Globus pallidus (tissue), 1 donor: ENCODE results near the gene NAGA.
"Not testable (repeated sequence)": the region's sequence is repeated elsewhere in the genome, so short reads cannot be mapped to it uniquely, and the experiment has no call there.

Experiments
- DNase-seq: peaks from one replicate; pipeline ENCODE4 v3.0.0-alpha.2; 2015; ENCODE audit warnings: low spot score

The NAGA gene

DNA sequence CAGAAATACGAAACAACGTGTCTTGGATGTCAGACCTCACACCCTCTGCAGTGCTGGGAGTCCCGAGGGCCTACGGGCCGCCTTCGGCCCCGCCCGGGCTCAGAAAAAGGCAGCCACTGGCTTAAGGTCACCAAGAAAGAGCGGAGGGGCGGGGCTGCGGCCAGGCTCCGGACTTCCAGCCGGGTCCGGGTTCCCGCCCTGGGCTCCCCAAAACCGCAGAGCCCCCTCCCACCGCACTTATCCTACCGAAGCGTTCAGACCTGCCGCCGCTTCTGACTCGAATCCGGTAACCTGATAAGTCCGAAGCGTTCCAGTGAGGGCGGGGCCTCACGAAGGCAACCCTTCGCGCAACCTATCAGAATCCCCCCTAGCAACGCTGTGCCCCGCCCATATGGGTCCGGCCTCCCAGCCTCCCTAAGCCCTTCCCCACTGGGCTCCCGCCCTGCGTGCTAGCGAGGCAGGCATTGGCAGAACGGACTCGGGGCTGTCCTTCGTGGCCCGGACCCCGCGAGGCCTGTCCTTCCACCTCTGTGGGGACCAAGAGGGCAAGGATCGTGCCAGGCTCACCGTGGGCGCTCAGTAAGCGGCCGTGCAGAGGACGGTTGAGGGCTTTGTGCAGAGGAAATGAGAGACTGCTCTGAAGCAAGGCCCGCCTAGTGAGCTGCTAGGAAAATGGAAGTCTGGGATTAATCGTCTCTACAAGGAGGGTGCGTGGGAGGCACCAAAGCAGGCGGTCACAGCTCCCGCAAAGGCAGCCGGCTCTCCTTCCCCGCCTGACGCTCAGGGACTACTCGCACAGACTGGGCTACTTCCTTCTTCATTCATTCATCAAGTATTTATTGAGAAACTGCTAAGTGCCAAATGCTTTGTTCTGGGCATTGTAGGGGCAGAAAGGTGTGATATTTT is at the start of gene NAGA:
TSS of gene NAGA (minus strand) at position 296 of the 906 bp plus-strand sequence. CDS start 515 bp downstream, outside the sequence.
- peak; percentile 93 for DNase-seq

DNA sequence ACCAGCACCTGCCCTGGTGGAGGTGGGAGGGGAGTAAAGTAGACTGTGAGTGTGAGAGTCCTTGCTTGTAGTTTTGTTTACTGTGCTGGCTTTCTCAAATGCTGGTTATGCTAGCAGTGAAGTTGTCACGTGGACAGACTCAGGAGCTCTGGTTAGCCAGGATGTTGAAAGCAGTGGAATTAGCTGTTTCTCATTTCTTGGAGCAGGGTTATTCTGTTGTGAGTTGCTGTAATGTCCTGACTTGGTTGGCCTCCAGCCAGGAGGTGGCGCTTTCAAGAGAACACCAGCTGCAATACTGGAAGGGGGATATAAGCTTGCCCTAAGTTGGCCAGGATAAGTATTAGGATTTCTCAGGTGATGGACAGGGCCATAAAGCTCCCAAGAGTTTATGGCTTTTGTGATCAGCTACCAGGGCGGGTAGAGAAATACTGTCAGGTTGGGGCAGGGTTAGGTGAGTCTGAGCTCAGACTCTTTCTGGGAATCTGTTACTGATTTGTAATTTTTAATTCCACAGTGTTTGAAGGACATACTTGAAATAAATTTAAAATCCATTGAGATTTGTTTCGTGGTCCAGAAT is 46.3 kb upstream of the NAGA start:
- no peak for DNase-seq

DNA sequence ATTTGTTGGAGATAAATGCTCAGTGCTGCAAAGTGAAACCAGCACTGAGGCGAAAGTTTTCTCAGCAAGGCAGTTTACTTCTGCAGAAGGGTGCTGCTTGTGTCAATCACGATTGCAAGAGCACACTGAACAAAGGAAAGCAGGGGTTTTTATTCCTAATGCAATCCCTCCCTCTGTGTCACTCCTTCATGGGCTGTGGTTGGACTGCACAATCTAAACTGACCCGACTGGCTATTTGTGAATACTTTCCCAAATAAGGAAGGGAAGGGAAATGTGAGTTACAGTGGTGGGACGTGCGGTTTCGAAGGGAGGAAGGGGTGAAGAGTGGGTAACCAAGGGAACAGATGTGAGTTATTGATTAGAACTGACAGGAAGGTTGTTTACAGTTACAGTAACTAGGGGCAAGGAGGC is 44.8 kb upstream of the NAGA start:
- not testable (repeated sequence) for DNase-seq

DNA sequence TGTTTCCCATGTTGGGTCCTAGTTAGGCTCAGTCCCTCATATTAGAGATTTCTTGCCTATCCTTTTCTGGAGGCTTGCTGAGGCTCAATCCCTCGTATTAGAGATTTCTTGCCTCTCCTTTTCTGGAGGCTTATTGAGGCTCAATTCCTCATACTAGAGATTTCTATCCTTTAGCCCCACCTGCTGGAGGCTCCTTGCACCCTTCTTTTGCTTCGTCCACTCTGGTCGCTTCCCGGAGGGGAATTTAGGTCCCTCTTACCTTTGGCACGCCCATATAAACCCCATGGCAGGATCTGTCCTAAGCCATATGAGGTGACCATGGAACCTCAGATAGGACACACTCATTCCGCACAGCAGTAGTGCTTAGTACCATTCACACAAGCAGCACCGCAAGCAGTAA is 44.1 kb upstream of the NAGA start:
- peak; percentile 27 for DNase-seq

DNA sequence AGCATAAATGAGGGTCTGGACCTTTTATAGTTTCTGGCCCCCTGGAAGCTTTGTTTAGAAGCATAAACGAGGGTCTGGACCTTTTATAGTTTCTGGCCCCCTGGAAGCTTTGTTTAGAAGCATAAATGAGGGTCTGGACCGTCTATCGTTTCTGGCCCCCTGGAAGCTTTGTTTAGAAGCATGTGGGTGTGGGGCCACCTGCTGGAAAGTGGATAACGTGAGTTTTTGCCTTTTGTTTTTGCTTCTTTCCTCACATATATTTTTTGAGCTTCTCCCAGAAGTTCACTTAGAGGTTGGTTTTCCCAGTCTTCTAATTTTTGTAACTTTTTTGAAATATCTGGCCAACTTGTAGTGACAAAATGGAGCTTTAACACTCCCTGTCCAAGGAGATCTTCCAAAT is 42.2 kb upstream of the NAGA start:
- not testable (repeated sequence) for DNase-seq

DNA sequence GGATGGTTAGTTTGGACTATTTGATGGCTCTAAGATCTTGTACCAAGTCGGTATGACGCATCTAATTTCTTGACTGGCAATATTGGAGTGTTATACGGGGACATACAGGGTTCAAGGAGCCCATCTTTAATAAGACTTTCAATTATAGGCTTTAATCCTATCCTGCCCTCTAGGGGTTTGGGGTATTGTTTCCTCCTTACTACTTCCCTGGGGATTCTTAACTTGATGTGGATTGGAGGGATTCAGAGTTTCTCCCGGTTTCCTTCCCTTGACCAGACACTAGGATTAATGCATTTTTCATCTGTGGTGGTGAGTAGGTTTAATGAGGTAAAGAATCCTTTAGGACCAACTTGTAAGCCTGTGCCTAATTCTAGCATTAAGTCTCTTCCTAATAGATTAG is 41.2 kb upstream of the NAGA start:
- DNase-seq: no peak

DNA sequence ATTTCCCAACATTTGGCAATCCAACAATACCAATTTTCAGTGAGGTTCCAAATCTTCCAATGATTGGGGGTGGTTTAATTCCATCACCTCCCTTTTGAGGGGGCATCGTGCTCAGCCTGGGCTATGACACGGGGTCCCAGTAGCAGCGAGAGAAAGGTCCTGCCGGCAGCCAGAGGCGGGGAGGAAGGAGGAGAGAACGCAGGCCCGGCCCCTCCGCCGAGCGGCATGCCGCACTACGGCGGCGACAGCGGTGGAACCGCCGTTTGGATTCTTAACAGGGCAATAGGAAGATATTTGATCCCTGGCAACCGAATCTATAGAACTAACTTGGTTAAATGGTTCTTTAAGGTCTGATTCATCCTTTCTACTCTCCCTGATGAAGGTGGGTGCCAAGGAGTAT is 38.2 kb upstream of the NAGA start:
- no peak for DNase-seq

DNA sequence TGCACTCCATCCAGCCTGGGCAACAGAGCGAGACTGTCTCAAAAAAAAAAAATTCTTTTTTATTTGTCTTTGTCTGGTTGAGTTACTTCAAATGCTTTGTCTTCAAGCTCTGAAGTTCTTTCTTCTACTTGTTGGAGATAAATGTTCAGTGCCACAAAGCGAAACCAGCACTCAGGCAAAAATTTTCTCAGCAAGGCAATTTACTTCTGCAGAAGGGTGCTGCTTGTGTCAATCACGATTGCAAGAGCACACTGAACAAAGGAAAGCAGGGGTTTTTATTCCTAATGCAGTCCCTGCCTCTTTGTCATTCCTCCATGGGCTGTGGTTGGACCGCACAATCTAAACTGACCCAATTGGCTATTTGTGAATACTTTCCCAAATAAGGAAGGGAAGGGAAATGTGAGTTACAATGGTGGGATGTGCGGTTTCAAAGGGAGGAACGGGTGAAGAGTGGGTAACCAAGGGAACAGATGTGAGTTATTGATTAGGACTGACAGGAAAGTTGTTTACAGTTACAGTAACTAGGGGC is 33.8 kb upstream of the NAGA start:
- not testable (repeated sequence) for DNase-seq

DNA sequence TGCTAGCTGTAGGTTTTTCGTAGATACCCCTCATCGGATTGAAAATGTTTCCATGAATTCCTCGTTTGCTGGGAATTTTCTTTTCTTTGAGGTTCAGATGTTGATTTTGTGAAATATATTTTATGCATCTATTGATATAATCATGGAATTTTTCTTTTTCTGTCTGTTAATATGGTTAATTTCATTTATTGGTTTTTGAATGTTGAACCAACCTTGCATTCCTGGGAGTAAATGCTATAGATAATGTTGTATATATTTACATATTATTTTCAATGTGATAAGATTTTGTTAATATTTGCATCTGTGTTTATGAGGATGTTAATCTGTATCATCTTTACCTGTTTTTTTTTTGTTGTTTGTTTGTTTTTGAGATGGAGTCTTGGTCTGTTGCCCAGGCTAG is 30.6 kb upstream of the NAGA start:
- DNase-seq: no peak

DNA sequence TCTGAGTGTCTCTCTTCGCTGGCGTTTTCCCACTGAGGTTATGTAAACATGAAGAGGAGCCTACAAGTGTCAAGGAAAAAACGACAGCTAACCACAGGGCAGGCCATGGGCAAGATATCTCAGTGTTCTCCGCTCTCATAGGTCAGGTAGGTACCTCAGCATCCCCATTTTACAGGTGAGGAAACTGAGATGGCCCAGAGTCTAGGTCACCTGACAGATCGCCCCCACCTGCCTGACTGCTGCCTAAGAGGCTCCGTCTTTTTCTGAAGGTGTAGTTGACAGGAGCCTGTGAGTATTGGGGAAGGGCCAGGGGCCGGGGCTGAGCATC is 20.8 kb upstream of the NAGA start:
- no peak for DNase-seq

DNA sequence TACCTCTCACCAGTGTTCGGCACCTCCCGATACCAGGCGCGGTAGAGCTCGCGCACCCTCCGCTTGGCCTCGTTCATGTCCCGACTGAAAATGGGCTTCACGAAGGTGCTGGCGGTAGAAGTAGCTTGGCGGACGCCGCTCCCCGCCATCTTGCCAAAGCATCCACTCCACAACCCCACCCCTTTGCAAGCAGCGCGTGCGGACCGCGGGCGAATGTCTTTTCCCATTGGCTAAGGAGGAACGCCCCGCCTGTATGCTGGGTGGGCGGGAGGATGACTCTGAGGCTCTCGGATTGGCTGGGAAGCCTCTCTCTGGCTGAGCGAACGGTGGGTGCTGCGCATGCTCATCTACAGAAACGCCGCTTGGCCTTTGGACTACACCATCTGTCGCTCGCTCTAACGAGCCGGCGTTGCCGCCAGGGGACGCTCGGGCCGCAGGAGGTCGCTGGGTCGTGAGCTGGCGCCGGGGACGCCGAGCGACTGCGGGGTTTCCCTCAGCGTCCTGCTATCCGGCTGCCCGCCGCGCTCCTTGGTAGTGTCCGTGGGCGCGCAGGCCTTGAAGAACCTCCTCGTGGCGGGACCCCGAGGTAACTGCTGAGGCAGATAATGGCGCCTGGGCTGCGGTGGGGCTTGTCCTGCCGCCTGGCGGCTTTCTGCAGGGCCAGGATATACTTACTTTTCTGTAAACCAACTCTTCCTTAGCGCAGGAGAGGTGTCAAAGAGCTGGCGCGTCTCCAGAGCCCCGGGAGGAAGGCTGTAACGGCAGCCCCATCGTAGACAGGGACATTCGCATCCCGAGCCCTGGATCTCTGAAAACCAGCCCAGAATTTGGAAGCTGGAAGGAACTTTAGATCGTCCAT is 20.2 kb upstream of the NAGA start, which contains the start of gene NDUFA6:
TSS of gene NDUFA6 (minus strand) at position 177 of the 859 bp plus-strand sequence. CDS start at position 149, 28 bp downstream.
- DNase-seq: peak; percentile 100

DNA sequence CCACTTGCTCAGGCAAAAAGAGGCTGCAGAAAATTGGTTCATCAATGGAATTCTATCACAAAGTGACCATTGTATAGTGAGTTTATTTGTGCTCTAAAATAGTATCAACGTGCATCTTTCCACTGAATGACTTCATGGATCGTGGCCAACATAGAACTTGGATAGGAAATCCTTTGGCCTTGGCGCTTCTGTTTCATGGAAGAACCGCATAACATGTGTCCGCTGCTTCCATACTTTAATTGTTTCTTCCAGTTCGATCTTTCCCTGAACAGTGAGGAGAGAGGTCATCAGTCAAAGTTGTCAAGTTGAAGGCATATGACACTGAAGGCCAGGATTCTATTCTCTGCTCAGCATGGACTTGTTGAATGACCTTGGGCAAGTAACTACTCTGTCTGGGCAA is 15.4 kb upstream of the NAGA start:
- DNase-seq: no peak

DNA sequence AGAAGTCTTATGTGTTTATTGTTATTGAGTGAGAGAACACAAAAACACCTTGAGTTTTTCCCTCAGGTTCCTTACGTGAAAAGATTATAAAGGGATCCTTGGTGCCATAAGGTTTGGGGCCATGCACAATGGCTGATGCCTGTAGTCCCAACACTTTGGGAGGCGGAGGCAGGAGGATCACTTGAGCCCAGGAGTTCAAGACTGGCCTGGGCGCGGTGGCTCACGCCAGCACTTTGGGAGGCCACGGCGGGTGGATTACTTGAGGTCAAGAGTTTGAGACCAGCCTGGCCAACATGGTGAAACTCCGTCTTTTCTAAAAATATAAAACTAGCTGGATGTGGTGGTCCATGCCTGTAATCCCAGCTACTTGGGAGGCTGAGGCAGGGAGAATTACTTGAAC is 14.3 kb upstream of the NAGA start:
- no peak for DNase-seq

DNA sequence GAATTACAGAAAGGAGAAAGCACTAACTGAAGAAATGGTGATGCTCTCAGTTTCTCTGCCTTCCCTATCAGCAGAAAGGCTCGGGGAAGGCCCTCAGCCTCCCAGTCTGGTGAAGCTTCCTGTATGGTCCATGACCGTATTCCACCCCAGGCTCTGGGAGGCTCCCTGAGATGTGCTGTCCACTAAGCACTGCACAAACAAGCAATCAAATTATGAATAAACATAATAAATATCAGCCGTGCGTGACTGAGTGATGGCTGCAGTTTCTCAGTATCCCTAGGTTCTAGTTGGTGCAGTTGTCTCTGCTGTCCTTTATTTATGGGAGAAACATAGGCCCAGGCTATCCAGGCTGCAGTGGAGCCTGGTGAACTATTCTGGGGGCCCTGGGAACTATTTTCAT is 12.5 kb upstream of the NAGA start:
- DNase-seq: no peak

DNA sequence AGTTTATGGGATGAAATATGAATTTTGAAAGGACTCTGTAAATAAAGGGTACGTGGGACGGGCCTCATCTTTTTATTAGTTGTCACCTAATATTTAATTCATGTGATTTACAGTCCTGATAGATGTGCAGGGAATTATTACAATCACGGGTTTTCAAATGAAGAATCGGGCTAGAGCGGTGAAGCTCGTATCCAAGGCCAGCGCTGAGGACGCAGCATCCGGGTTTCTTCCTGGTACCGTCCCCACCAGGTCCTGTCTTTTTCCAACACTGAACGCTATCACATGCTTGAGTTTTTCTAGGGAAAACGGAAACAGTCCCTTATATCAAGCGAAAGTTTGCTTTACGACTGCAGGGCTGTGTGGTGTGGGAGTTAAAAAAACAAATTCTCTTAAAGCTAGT is 9.7 kb upstream of the NAGA start:
- DNase-seq: peak; percentile 63

DNA sequence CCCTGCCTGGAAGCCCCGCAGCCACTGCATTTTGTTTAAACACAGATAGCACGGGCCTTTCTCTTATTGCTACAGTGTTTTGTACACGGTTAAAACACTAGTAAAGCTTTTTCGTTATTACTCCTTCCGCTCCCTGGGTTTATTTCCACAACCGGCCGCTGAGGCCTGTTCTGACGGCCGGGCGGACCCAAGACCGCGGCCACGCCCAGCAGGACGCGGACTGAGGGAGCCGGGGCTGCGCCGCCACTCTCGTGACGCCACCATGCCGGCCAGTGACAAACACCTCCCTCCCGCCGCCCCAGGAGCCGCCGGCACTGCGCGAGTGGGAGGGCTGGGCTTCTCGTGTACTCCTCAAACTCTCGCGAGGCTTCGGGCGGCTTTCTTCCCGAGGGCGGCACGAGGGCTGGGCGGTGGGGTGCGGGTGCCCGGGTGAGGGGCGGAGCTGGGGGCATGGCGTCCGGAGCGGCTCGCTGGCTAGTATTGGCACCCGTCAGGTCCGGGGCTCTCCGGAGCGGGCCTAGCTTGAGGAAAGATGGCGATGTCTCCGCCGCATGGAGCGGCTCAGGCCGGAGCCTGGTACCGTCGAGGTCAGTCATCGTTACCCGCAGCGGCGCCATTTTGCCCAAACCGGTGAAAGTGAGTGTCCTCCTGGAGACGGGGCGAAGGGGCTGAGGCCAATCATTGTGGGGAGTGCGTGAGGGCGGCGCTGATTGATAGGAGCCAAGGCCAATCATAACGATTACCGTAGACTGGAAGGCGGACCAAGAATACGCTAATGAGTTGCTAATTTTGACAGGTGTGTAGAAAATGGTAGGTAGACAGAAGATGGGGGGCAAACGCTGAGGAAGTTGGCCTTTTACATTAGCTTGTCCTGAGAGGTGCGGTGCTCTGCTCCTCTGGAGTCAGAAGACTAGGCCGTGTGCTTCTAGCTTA is 9.0 kb upstream of the NAGA start, which contains the start of gene SMDT1:
TSS of gene SMDT1 (plus strand) at position 382 of the 933 bp plus-strand sequence. CDS start at position 451, 69 bp downstream.
- peak; percentile 99 for DNase-seq

DNA sequence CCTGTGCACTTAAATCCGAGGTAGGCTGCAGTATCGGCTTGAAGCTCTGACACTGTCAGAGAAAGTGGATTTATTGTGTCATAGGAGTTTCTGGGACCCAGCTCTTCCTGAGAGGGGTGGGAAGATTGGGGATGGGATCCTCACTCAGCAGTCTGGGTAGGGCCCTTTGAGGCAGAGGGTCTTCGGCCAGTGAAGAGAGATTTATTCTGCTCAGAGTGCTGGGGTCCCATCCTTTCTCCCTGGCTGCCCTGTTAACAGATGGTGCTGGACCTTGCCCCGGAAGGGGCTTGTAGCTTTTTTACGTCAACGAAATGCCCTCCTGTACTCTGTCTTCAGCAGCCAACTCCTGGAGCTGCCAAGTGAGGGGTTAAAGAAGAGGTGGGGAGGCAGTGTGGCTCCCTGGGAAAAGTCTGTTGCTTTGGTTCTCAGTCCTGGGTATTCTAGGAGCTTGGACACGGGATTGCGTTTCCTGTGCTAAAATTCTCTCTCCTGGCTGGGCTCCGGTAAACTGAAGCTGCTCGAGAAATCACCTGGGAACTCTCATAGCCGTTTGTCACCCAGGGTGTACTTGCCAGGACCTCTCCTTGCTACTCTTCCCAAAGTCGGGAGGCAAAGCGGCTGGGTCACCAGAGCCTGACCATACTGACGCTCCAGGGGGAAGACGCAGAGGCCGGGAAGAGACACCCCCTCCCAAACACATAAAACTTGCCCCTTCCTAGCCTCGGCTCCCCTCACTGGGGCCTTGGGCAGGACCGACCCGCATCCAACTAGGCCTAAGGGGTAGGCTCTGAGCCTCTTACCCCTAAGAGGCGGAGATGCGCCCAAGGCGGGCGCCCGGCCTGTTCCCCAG is 8.1 kb upstream of the NAGA start:
- DNase-seq: no peak

DNA sequence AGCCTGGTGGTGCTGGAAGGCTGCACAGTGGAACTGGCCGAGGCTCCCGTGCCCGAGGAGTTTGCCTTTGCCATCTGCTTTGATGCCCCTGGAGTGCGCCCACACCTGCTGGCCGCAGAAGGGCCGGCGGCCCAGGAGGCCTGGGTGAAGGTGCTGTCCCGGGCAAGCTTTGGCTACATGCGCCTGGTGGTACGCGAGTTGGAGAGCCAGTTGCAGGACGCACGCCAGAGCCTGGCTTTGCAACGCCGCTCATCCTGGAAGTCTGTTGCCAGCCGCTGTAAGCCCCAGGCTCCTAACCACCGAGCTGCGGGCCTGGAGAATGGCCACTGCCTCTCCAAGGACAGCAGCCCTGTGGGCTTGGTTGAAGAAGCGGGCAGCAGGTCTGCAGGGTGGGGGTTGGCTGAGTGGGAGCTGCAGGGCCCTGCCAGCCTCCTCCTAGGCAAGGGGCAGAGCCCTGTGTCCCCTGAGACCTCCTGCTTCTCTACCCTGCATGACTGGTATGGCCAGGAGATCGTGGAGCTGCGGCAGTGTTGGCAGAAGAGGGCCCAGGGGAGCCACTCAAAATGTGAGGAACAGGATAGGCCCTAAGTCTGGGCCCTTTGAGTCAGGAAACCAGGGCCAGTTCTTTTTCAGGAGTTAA is 7.0 kb upstream of the NAGA start:
- DNase-seq: no peak

DNA sequence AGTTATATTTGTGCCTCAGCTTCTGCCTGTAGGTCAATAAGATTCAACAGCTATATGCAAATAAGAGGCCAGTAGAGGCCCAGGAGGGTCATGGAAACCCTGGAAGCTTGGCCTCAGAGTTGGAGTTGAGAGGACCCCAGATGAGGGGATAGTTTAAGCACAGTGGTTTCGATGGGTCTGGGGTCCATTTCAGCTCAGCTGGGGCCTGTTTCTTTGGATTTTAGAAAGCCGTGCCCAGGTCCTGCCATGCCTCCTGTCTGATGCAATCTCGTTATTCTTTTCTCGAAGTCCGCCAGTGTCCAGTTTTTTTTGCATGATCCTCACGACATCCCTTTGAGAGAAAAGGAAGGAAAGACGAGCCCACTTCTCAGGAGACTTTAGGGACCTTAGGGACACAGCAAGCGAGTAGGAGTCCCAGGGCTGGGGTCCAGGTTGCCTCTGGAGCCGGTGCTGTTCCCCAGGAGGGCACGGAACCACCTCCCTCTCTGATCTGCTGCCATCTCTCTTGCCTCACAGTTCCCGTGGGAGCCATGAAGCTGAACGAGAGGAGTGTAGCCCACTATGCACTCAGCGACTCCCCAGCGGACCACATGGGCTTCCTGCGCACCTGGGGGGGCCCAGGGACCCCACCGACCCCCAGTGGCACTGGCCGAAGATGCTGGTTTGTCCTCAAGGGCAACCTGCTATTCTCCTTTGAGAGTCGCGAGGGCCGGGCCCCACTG is 6.3 kb upstream of the NAGA start:
- no peak for DNase-seq
